Lung (tissue), 12 donors: ENCODE data around the gene PRDM1. TPM values are rescaled to one million over a fixed set of nuclear protein-coding genes. Genes with fewer than 3 reads are reported as not detected.

ENCODE experiments used
- ATAC-seq: fragments of 200-7000 bp; cut with Tn5 transposase; one replicate; pipeline ENCODE4 v1.9.1; 2020; ENCODE audit warnings: moderate number of reproducible peaks; ENCODE audit not compliant: insufficient read depth, low FRiP score
- DNase-seq, 3 donors: peaks; one replicate each; pipeline ENCODE4 v3.0.0-alpha.2; 2013 to 2017
- H3K27ac ChIP-seq, 2 donors: one replicate each; pipeline ENCODE4 v1.5.1; 2013; ENCODE audit warnings: mild to moderate bottlenecking in 2 of 2, moderate library complexity in 2 of 2, control low read depth in 1 of 2, inconsistent platforms in 1 of 2, low read depth in 1 of 2, low read length in 1 of 2
- H3K27me3 ChIP-seq, 3 donors: one replicate each; pipeline ENCODE4 v1.5.1; 2013; ENCODE audit warnings: low read length in 2 of 3; ENCODE audit not compliant: control insufficient read depth in 3 of 3, insufficient read depth in 3 of 3
- H3K36me3 ChIP-seq, 4 donors: one replicate each; pipeline ENCODE4 v1.5.1; 2013; ENCODE audit warnings: low read length in 4 of 4, mild to moderate bottlenecking in 1 of 4, moderate library complexity in 1 of 4; ENCODE audit not compliant: control insufficient read depth in 4 of 4, insufficient read depth in 4 of 4
- H3K4me1 ChIP-seq, 5 donors: one replicate each; pipeline ENCODE4 v1.5.1; 2013; ENCODE audit warnings: low read length in 5 of 5, mild to moderate bottlenecking in 2 of 5, moderate library complexity in 1 of 5; ENCODE audit not compliant: control insufficient read depth in 5 of 5, insufficient read depth in 5 of 5
- H3K4me3 ChIP-seq: one replicate; pipeline ENCODE4 v1.5.1; 2013; ENCODE audit warnings: mild to moderate bottlenecking, control low read depth, moderate library complexity
- H3K9ac ChIP-seq, 2 donors: one replicate each; pipeline ENCODE4 v1.5.1; 2013; ENCODE audit warnings: low read length in 2 of 2, control low read depth in 1 of 2; ENCODE audit not compliant: insufficient read depth in 1 of 2
- H3K9me3 ChIP-seq, 4 donors: one replicate each; pipeline ENCODE4 v1.5.1; 2013; ENCODE audit warnings: low read length in 3 of 4, mild to moderate bottlenecking in 1 of 4, moderate library complexity in 1 of 4; ENCODE audit not compliant: control insufficient read depth in 4 of 4, insufficient read depth in 3 of 4
- CTCF ChIP-seq: IDR thresholded peaks from 2 replicates; pipeline ENCODE4 v1.5.1; 2012; ENCODE audit warnings: mild to moderate bottlenecking; ENCODE audit errors: control extremely low read depth, extremely low read depth
- WGBS, 2 donors: extraction: QIAGEN DNeasy Blood & Tissue Kit; methylation state at CpG; one replicate each; pipeline ENCODE4 v1.1.7; 2013; 5-methylcytosine and 5-hydroxymethylcytosine counted together
- polyA plus RNA-seq, 2 donors: library from polyadenylated mRNA; stranded (reverse); fragments of 200-250 nt; gene quantifications; one replicate each; pipeline ENCODE4 v1.2.1, GENCODE V29; 2013
- total RNA-seq, 2 donors: library from RNA; depleted of rRNA in 1 of 2; stranded (reverse); fragments of >200 nt in 1 of 2; gene quantifications; one replicate each; pipeline ENCODE4 v1.2.1, GENCODE V29; 2014 to 2021
- donor health status: control.
- donor health status: control.
- donor health status: Bipolar disorder and iron deficiency.
- donor health status: healthy.
- donor health status: DM: yes; HTN: yes; CAD: no.

PRDM1 gene
- total and polyA plus RNA-seq, 4 donors = 2.3 to 12.4 (median 8.8) TPM

GRCh38 chr6:106145144-106145543 lies 59.0 kb downstream of the PRDM1 start:
- no peak for TF ChIP-seq CTCF
- H3K9me3 ChIP-seq = no peaks in the 10 kb centered on the region
- H3K36me3 ChIP-seq = no peaks in the 10 kb centered on the region
- 79 to 83% methylated on average over 4 of the region's 4 CpGs for WGBS, 2 donors
- peaks cover 0 to 9% (median 0%) of the 10 kb centered on the region in 3 donors for H3K27me3 ChIP-seq
- ATAC-seq (no peak), DNase-seq (no peak)
- no peaks in the 10 kb centered on the region for H3K4me1 ChIP-seq
- no peak overlapping the region for H3K9ac ChIP-seq
- no peak overlapping the region for H3K4me3 ChIP-seq
- H3K27ac ChIP-seq = no peak overlapping the region

DNA sequence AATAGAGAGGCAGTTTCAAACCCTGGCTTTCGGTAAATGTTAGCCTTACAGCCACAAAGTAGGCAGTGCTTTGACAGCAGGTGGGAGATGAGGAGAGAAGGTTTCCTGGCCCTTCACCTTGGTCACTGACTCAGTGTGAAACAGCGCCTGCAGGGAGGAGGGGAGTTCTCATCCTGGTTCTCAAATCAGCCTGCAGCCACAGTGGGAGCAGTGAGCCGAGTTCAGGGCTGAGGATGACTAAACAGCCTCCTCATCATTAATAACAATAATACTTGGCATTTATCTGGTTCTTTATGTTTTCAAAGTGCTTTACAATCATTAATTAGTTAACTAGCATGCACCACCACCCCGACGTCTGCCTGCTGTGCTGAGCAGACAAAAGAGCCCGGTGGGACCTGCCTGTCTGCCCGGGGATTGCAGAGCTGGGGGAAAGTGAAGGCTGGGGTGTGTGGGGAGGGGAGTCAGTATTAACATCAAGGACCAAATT lies 59.6 kb downstream of the PRDM1 start:
- H3K4me1 ChIP-seq = no peaks in the 10 kb centered on the region
- peaks cover 0 to 9% (median 0%) of the 10 kb centered on the region in 3 donors for H3K27me3 ChIP-seq
- ATAC-seq = no peak
- 64 to 75% methylated on average over 7 of the region's 7 CpGs for WGBS, 2 donors
- H3K9ac ChIP-seq = no peak overlapping the region
- no peak for DNase-seq
- no peak overlapping the region for H3K27ac ChIP-seq
- H3K9me3 ChIP-seq = no peaks in the 10 kb centered on the region
- H3K36me3 ChIP-seq = no peaks in the 10 kb centered on the region
- no peak for TF ChIP-seq CTCF
- no peak overlapping the region for H3K4me3 ChIP-seq

- peaks cover 0 to 9% (median 0%) of the 10 kb centered on the region in 3 donors for H3K27me3 ChIP-seq
- H3K9ac ChIP-seq = no peak overlapping the region
- no peak overlapping the region for H3K27ac ChIP-seq
- ATAC-seq = no peak
- no peaks in the 10 kb centered on the region for H3K4me1 ChIP-seq
- no peak for DNase-seq
- H3K4me3 ChIP-seq = no peak overlapping the region
- no peak for TF ChIP-seq CTCF
- 85 to 87% methylated on average over 2 of the region's 2 CpGs for WGBS, 2 donors
- H3K9me3 ChIP-seq = no peaks in the 10 kb centered on the region
- no peaks in the 10 kb centered on the region for H3K36me3 ChIP-seq
Observed at GRCh38 chr6:106146852-106147351, 60.8 kb downstream of the PRDM1 start.

DNA sequence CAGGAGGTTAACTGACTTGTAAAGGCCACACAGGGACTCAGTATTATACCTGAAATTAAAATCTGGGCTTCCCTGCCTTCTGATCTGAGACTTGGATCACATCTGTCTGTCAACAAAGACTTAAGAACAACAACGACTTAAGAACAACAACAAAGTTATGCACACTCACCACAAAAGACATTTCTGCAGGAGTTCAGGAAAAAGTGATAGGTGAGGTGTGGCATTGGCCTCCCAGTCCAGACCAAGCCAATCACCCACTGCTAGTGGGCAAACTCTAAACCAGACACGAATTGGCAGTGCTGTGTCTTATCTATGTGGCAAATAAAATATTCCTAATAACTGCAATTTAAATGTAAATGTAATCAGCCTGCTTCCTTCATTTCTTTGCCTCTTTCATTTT lies 61.3 kb downstream of the PRDM1 start:
- WGBS, 2 donors = 64 to 70% methylated on average over 2 of the region's 2 CpGs

More for the DNA sequence above, 61.3 kb downstream of the PRDM1 start:
- no peak overlapping the region for H3K27ac ChIP-seq
- H3K9me3 ChIP-seq = no peaks in the 10 kb centered on the region
- no peaks in the 10 kb centered on the region for H3K4me1 ChIP-seq
- no peak for ATAC-seq
- DNase-seq = no peak
- H3K36me3 ChIP-seq = no peaks in the 10 kb centered on the region
- no peak overlapping the region for H3K4me3 ChIP-seq
- H3K27me3 ChIP-seq = peaks cover 0 to 9% (median 0%) of the 10 kb centered on the region in 3 donors
- H3K9ac ChIP-seq = no peak overlapping the region
- TF ChIP-seq CTCF = no peak
